ENCODE measurements around the gene MYO16. TPM values are rescaled to one million over a fixed set of nuclear protein-coding genes. Genes with fewer than 3 reads are reported as not detected.

Gene MYO16
- total RNA-seq, 1 experiment from 2014 or later, result not detected

GRCh38 chr13:108780706-108781105 is 151.3 kb downstream of the MYO16 start:
- Histone ChIP-seq H2BK120ac (ENCODE audit: low read depth, low read length, poor library complexity, severe bottlenecking) (no peak overlapping the region), H3K14ac (ENCODE audit: insufficient read depth, low read length) (no peak overlapping the region), H4K8ac (replicated peaks; ENCODE audit: insufficient read length, low read depth, low read length) (no peak overlapping the region), H3K23me2 (ENCODE audit: insufficient read length, low read depth, low read length, poor library complexity, severe bottlenecking) (no peaks in the 10 kb centered on the region), H2BK12ac (ENCODE audit: insufficient read length, low read depth, low read length) (no peak overlapping the region), H3K79me1 (ENCODE audit: insufficient read depth, low read depth, low read length, poor library complexity, severe bottlenecking) (no peaks in the 10 kb centered on the region), H2AFZ (ENCODE audit: low read length) (no peak overlapping the region), H3K79me2 (ENCODE audit: insufficient read depth, low read length) (no peaks in the 10 kb centered on the region), H2BK15ac (ENCODE audit: low read depth, low read length) (no peak overlapping the region), H2BK20ac (ENCODE audit: low read depth, low read length, poor library complexity, severe bottlenecking) (no peak overlapping the region), H3K23ac (ENCODE audit: insufficient read length, low read depth, low read length) (no peak overlapping the region), H3K27ac (ENCODE audit: insufficient read length, low read depth, low read length) (no peak overlapping the region), H3K27me3 (ENCODE audit: insufficient read depth, low read length) (no peaks in the 10 kb centered on the region), H3T11ph (ENCODE audit: low read length) (no peak overlapping the region), H3K4me2 (ENCODE audit: insufficient read depth, insufficient read length, low read length) (no peak overlapping the region), H4K91ac (ENCODE audit: insufficient read length, low read depth, low read length) (no peak overlapping the region), H3K56ac (ENCODE audit: insufficient read length, low read depth, low read length) (no peak overlapping the region), H2AK5ac (ENCODE audit: insufficient read length, low read length) (no peak overlapping the region), H3K18ac (ENCODE audit: insufficient read length, low read depth, low read length) (no peak overlapping the region), H3K9ac (ENCODE audit: extremely low read depth, insufficient read length, low read length) (no peak overlapping the region), H3K4me1 (ENCODE audit: insufficient read depth, low read length) (no peaks in the 10 kb centered on the region), H4K5ac (ENCODE audit: insufficient read length, low read depth, low read length) (no peak overlapping the region), H3K9me3 (ENCODE audit: control insufficient read depth, low read depth, low read length) (no peaks in the 10 kb centered on the region), H2BK5ac (ENCODE audit: insufficient read length, low read length) (no peak overlapping the region), H3K4ac (ENCODE audit: low read depth, low read length) (no peak overlapping the region), H4K20me1 (ENCODE audit: control insufficient read depth, insufficient read depth, insufficient read length) (no peaks in the 10 kb centered on the region)
- DNase-seq, result no peak
- H3K4me3 Mint-ChIP-seq, result no peak overlapping the region
- no peak overlapping the region for H3K27ac Mint-ChIP-seq
- peaks cover 3% of the 10 kb centered on the region; the same call in 1 of the 2 replicates for H3K27me3 Mint-ChIP-seq (ENCODE audit: low read depth)
- H3K36me3 Mint-ChIP-seq (ENCODE audit: insufficient read depth in 1 of 3, low read depth in 3 of 3), result peaks cover 11 to 25% (median 19%) of the 10 kb centered on the region in 3 experiments
- H3K9me3 Mint-ChIP-seq, result peaks cover 24 to 28% of the 10 kb centered on the region in 2 experiments
- TF ChIP-seq CTCF (conservative IDR thresholded peaks at IDR 0.05), result no peak
- no CpG with 5 or more reads among the region's 3 CpGs for WGBS (ENCODE audit: extremely low coverage, insufficient read length, low lambda C conversion rate)
- peaks cover 10 to 21% of the 10 kb centered on the region in 2 experiments for H3K4me1 Mint-ChIP-seq
